Neural cell (in vitro differentiated cells): ENCODE measurements around the gene SMARCC2. TPM values are rescaled to one million over a fixed set of nuclear protein-coding genes. Genes with fewer than 3 reads are reported as not detected.

Experiments
- H2AFZ ChIP-seq: fragments of 200-600, 300-800 bp; sonication (generic), shearing (Covaris generic); 2 replicates; pipeline ENCODE4 v1.6.0; 2014; ENCODE audit warnings: low read depth, mild to moderate bottlenecking, antibody characterized with exemption, low read length, moderate library complexity
- H3F3A ChIP-seq: fragments of 200-600 bp; shearing (Covaris generic); 2 replicates; pipeline ENCODE4 v1.6.1; 2016; ENCODE audit warnings: mild to moderate bottlenecking, moderate library complexity, mixed read lengths, antibody characterized with exemption, low read length; ENCODE audit not compliant: insufficient read depth, poor library complexity, severe bottlenecking
- H3K27ac ChIP-seq: fragments of 200-600, 300-800 bp; sonication (generic), shearing (Covaris generic); 2 replicates; pipeline ENCODE4 v1.5.1; 2014; ENCODE audit warnings: mild to moderate bottlenecking, low read length, moderate library complexity
- H3K27me3 ChIP-seq: fragments of 300-800, 200-600 bp; sonication (generic), shearing (Covaris generic); 2 replicates; pipeline ENCODE4 v1.6.0; 2014; ENCODE audit warnings: mild to moderate bottlenecking, low read depth, low read length, moderate library complexity; ENCODE audit not compliant: insufficient read depth
- H3K36me3 ChIP-seq: fragments of 300-800, 200-600 bp; sonication (generic), shearing (Covaris generic); 2 replicates; pipeline ENCODE4 v1.5.1; 2014; ENCODE audit warnings: mild to moderate bottlenecking, antibody characterized with exemption, low read length, moderate library complexity; ENCODE audit not compliant: insufficient read depth
- H3K4me2 ChIP-seq: fragments of 300-800, 200-600 bp; sonication (generic), shearing (Covaris generic); 2 replicates; pipeline ENCODE4 v1.6.0; 2014; ENCODE audit warnings: mild to moderate bottlenecking, low read length
- H3K4me3 ChIP-seq: fragments of 300-800, 200-600 bp; sonication (generic), shearing (Covaris generic); 2 replicates; pipeline ENCODE4 v1.5.1; 2014; ENCODE audit warnings: mild to moderate bottlenecking, low read length, moderate library complexity
- H3K79me2 ChIP-seq: fragments of 200-600 bp; shearing (Covaris generic); replicated peaks from 2 replicates; pipeline ENCODE4 v1.6.0; 2014; ENCODE audit warnings: mild to moderate bottlenecking, low read length, moderate library complexity; ENCODE audit not compliant: insufficient read depth
- H3K9ac ChIP-seq: fragments of 300-800, 200-600 bp; sonication (generic), shearing (Covaris generic); 2 replicates; pipeline ENCODE4 v1.6.1; 2016; ENCODE audit warnings: mild to moderate bottlenecking, low read length, mixed read lengths
- H3K9me2 ChIP-seq: fragments of 200-600 bp; shearing (Covaris generic); 2 replicates; pipeline ENCODE4 v1.6.1; 2016; ENCODE audit warnings: mild to moderate bottlenecking, low read length, mixed read lengths; ENCODE audit not compliant: insufficient read depth
- H3K9me3 ChIP-seq: fragments of 200-600, 300-800 bp; sonication (generic), shearing (Covaris generic); 2 replicates; pipeline ENCODE4 v1.6.1; 2016; ENCODE audit warnings: mild to moderate bottlenecking, mixed run types, low read length, moderate library complexity, mixed read lengths
- H4K20me1 ChIP-seq: fragments of 200-600 bp; shearing (Covaris generic); 2 replicates; pipeline ENCODE4 v1.6.1; 2016; ENCODE audit warnings: mild to moderate bottlenecking, mixed run types; ENCODE audit not compliant: insufficient read depth
- EP300 ChIP-seq: fragments of 450-650 bp; conservative IDR thresholded peaks from 2 replicates; pipeline ENCODE4 v1.6.1; 2014; ENCODE audit warnings: antibody characterized with exemption, mild to moderate bottlenecking, moderate library complexity; ENCODE audit not compliant: poor library complexity, severe bottlenecking
- EZH2 ChIP-seq: fragments of 200-600, 300-800 bp; shearing (Covaris generic), sonication (generic); IDR thresholded peaks from 2 replicates; pipeline ENCODE4 v1.6.1; 2014; ENCODE audit warnings: antibody characterized with exemption, low read length, borderline replicate concordance, mild to moderate bottlenecking; ENCODE audit not compliant: insufficient read depth, poor library complexity, severe bottlenecking
- MXI1 ChIP-seq: fragments of 450-650 bp; conservative IDR thresholded peaks from 2 replicates; pipeline ENCODE4 v1.6.1; 2014; ENCODE audit warnings: antibody characterized with exemption, mild to moderate bottlenecking; ENCODE audit not compliant: poor library complexity, severe bottlenecking
- POLR2AphosphoS5 ChIP-seq: IDR thresholded peaks from 2 replicates; pipeline ENCODE4 v1.6.1; 2012
- RAD21 ChIP-seq: fragments of 450-650 bp; conservative IDR thresholded peaks from 2 replicates; pipeline ENCODE4 v1.6.1; 2014; ENCODE audit warnings: antibody characterized with exemption, mild to moderate bottlenecking, moderate library complexity
- SMC3 ChIP-seq: fragments of 450-650 bp; conservative IDR thresholded peaks from 2 replicates; pipeline ENCODE4 v1.6.1; 2014; ENCODE audit warnings: antibody characterized with exemption, mild to moderate bottlenecking, moderate library complexity; ENCODE audit not compliant: poor library complexity
- TAF1 ChIP-seq: IDR thresholded peaks from 2 replicates; pipeline ENCODE4 v1.6.1; 2012; ENCODE audit warnings: low read depth
- polyA plus RNA-seq: library from polyadenylated mRNA; depleted of rRNA; stranded (reverse); fragments of >200 nt; gene quantifications from 2 replicates; pipeline ENCODE4 v1.2.3, GENCODE V29; 2014
- TF ChIP-seq, protein P1 (sequence below): IDR thresholded peaks from 2 replicates; pipeline ENCODE4 v1.6.1; 2012; ENCODE audit warnings: borderline replicate concordance
- TF ChIP-seq, protein P2 (sequence below): fragments of 450-650 bp; IDR thresholded peaks from 2 replicates; pipeline ENCODE4 v1.5.1; 2014; ENCODE audit warnings: antibody characterized with exemption, mild to moderate bottlenecking, moderate library complexity; ENCODE audit not compliant: poor library complexity, severe bottlenecking

Gene SMARCC2
- polyA plus RNA-seq, 1 donor from 2014 or later = 85.6 TPM

DNA sequence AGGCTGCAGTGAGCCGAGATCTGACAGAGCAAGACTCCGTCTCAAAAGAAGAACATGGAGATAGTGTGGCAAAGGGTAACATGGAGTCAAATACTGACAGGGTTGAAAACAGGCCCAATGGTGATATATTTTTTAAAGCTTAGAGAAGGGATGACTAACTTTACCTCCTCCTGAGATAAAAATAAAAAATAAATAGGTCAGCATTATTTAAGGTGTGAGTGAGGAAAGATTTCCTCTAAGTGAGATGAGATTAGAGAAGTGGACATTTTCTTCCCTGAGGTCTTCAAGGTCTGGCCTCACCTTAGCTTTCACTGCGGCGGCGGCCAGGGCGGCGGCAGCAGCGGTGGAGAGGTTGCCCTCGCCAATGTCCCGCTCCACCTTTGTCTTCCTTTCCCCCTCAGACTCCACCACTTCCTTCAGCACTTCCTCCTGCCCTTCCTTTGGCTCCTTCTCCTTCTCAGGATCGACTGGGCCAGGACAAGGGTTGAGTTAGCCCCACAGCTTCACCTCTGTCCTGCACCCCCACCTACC is 20.0 kb downstream of the SMARCC2 start:
- Histone ChIP-seq H4K20me1 (no peaks in the 10 kb centered on the region), H3K9me3 (no peaks in the 10 kb centered on the region), H3K4me2 (no peak overlapping the region), H2AFZ (no peak overlapping the region), H3K79me2 (no peaks in the 10 kb centered on the region), H3K27me3 (no peaks in the 10 kb centered on the region), H3K27ac (no peak overlapping the region), H3K9me2 (no peaks in the 10 kb centered on the region), H3K9ac (no peak overlapping the region), H3K36me3 (no peaks in the 10 kb centered on the region), H3K4me3 (no peak overlapping the region), H3F3A (no peaks in the 10 kb centered on the region)
- TF ChIP-seq RAD21 = no peak
- TF ChIP-seq POLR2AphosphoS5 = no peak
- no peak for TF ChIP-seq MXI1
- TF ChIP-seq, protein P1, sequence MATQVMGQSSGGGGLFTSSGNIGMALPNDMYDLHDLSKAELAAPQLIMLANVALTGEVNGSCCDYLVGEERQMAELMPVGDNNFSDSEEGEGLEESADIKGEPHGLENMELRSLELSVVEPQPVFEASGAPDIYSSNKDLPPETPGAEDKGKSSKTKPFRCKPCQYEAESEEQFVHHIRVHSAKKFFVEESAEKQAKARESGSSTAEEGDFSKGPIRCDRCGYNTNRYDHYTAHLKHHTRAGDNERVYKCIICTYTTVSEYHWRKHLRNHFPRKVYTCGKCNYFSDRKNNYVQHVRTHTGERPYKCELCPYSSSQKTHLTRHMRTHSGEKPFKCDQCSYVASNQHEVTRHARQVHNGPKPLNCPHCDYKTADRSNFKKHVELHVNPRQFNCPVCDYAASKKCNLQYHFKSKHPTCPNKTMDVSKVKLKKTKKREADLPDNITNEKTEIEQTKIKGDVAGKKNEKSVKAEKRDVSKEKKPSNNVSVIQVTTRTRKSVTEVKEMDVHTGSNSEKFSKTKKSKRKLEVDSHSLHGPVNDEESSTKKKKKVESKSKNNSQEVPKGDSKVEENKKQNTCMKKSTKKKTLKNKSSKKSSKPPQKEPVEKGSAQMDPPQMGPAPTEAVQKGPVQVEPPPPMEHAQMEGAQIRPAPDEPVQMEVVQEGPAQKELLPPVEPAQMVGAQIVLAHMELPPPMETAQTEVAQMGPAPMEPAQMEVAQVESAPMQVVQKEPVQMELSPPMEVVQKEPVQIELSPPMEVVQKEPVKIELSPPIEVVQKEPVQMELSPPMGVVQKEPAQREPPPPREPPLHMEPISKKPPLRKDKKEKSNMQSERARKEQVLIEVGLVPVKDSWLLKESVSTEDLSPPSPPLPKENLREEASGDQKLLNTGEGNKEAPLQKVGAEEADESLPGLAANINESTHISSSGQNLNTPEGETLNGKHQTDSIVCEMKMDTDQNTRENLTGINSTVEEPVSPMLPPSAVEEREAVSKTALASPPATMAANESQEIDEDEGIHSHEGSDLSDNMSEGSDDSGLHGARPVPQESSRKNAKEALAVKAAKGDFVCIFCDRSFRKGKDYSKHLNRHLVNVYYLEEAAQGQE = no peak
- TF ChIP-seq SMC3 = no peak
- no peak for TF ChIP-seq TAF1
- TF ChIP-seq EP300 = no peak
- no peak for TF ChIP-seq EZH2
- TF ChIP-seq, protein P2, sequence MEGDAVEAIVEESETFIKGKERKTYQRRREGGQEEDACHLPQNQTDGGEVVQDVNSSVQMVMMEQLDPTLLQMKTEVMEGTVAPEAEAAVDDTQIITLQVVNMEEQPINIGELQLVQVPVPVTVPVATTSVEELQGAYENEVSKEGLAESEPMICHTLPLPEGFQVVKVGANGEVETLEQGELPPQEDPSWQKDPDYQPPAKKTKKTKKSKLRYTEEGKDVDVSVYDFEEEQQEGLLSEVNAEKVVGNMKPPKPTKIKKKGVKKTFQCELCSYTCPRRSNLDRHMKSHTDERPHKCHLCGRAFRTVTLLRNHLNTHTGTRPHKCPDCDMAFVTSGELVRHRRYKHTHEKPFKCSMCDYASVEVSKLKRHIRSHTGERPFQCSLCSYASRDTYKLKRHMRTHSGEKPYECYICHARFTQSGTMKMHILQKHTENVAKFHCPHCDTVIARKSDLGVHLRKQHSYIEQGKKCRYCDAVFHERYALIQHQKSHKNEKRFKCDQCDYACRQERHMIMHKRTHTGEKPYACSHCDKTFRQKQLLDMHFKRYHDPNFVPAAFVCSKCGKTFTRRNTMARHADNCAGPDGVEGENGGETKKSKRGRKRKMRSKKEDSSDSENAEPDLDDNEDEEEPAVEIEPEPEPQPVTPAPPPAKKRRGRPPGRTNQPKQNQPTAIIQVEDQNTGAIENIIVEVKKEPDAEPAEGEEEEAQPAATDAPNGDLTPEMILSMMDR = no peak

DNA sequence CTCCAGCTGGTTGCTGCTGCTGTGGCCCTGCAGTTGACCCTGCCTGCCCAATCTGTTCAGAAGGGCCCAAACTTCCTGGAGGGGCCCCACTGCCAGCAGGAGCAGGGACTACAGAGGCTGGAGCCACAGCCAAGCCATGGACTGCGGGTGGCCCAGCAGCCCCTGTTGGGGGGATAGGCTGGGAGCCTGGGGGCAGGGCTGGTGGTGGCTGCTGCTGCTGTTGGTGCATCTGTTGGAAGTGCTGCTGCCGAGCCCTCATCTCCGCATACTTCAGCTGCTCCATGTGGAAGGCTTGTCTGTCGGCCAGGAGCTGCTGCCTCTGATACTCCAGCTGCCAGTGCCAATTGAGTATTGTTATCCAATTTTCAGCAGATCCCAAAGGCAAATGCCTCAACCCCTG is 23.9 kb downstream of the SMARCC2 start:
- H3K27ac ChIP-seq = no peak overlapping the region
- TF ChIP-seq SMC3 (no peak), EP300 (no peak), EZH2 (no peak), RAD21 (no peak), MXI1 (no peak), POLR2AphosphoS5 (no peak), TAF1 (no peak)
- TF ChIP-seq, protein P2 = no peak
- TF ChIP-seq, protein P1 = no peak
- peaks cover 5% of the 10 kb centered on the region for H3K79me2 ChIP-seq
- H2AFZ ChIP-seq = no peak overlapping the region
- peaks cover 3% of the 10 kb centered on the region for H4K20me1 ChIP-seq
- peaks cover 5% of the 10 kb centered on the region for H3F3A ChIP-seq
- no peak overlapping the region for H3K4me2 ChIP-seq
- H3K36me3 ChIP-seq = peaks cover 3% of the 10 kb centered on the region
- H3K9me2 ChIP-seq = no peaks in the 10 kb centered on the region
- no peaks in the 10 kb centered on the region for H3K27me3 ChIP-seq
- no peak overlapping the region for H3K4me3 ChIP-seq
- no peak overlapping the region for H3K9ac ChIP-seq
- no peaks in the 10 kb centered on the region for H3K9me3 ChIP-seq
